Ramos (cell line): Measurements from ENCODE around the gene FARP1.

Experiments used
- in situ Hi-C: fragments of 300-500 bp; cut with MboI; formaldehyde crosslinking; loops from one replicate; pipeline ENCODE4 v1.14.3; 2022; ENCODE audit warnings: low sequenced_read_pairs; ENCODE audit not compliant: unreplicated experiment

The FARP1 gene

DNA sequence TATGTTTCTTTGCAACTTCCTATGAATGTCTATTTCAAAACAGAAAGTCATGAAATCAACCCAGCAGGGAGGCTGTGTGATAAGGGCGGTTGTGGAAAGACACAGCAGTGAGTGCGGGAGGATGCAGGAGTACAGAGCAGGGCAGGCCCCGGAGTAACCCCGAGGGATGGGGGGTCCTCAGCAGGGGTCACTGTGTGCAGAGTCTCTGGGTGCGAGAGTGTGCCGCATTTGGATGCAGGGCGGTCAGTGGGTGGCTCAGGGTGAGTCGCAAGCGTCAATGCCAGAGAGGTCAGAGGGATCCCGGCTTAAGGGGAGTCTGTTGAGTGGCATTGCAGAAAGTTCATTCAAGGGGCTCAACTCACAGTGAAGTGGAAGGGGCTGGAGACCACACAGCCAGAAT is 286.2 kb downstream of the FARP1 start:
- in situ Hi-C loops, result no loop called here

DNA sequence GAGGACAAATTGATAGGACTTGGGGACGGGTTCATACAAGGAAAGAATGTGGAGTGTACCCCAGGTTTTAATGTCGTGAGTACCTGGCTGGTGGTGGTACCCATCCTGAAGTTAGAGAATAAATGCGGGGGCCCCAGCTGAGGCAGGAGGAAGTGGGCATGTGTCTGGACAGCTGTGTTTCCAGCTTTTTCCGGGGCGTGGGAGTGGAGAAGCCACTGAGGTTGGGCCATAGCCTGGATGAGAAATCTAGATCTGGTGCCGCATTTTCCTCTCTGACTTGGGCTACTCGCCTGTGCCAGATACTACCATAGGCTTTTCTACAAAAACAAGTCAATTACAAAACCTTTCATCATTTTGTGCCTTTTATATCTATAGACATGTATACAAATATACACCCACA is 286.6 kb downstream of the FARP1 start:
- in situ Hi-C loops, result no loop called here

DNA sequence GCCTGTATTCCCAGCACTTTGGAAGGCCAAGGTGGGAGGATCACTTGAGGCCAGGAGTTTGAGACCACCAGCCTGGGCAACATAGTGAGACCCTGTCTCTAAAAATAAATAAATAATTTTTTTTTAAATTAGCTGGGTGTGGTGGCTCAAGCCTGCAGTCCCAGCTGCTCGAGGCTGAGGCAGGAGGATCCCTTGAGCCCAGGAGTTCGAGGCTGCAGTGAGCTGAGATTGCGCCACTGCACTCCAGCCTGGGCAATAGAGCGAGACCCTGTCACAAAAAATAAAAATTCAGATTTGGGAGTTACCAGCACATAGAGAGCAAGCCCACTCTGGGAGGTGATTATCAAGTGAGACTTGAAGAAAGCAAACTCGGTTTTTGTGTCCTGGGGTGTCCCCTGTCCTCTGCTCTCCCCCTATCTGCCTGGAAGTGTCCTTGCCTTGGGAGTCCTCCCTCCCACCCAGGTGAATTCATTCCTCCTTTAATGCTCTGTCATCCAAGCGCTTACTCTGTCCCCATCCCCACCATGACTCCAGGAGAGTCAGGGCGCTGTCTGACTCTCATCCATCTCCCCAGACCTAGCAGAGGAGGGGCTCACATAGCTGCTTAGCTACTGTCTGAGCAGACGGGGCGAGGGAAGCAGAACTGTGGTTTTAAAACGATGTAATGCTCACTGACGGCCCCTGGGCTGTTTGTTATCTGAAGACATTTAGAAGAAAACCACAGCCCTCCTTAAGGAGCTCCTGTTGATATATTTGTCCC is 287.3 kb downstream of the FARP1 start:
- in situ Hi-C loops, result no loop called here

DNA sequence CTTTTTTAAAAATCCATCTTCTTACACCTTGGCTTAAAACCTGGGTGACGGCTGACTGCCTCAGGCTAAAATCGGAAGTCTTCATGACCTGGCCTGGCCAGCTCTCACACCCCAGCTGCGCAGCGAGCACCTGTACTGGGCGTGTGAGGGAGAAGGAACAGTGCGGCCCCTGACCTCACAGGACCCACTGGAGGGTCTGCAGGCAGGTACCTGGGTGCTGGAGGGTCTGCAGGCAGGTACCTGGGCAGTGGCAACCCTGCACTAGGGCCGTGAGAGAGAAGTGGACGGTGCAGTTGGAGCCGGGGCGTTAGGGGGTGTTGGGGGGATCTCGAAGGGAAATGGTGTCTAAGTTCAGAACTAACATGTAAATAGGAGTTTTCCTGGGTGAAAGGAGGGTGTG is 289.7 kb downstream of the FARP1 start:
- in situ Hi-C loops, result no loop called here

DNA sequence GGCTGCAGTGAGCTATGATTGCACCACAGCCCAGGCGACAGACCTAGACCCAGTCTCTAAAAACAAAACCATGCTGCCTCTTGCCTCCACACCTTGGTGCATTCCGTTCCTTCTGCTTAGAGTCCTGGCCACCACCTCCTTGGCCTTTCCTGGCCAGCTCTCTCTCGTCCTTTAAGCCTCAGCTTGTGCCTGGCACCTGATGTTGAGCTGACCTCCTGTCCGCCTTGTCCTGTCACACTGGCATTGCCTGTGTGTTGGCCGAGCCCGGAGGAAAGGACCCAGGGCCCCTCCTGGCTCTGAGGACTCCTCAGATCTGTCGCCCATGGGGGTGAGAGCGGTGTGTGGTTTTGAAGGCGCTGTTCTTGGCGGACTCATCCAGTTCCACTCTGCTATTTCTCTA is 290.8 kb downstream of the FARP1 start:
- in situ Hi-C loops, result no loop called here

DNA sequence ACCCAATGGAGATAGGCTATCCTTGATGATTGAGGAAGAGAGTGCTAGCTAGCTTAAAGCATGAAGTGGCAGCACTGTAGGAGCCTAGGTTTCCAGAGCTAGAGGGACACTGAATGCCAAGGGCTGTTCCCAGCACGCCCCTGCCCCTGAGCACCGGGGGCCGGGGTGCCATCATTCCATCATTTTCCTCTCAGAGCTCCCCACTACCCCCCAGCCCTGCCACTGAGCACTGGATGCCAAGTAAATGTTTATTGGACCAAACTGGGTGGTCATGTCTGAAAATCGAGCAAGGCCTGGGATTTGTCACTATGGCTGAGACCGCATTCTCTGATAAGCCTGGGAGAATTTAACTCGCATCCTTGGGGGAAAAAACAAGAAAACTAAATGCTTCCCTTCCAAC is 291.2 kb downstream of the FARP1 start:
- in situ Hi-C loops, result no loop called here

DNA sequence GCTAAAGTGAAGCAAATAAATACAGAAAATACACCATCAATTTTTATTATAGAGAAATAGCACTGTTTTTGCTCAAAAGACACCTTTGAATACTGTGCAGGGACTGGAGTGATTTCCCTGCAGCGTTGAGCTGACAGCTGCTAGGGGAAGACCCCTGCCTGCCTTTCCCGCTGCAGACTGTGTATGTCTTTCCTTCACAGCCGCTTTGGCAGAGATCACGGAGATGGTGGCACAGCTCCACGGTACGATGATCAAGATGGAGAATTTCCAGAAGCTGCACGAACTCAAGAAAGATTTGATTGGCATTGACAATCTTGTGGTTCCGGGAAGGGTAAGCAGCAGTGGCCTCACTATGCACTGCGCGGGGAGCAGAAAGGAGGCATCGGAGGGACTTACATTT is 292.5 kb downstream of the FARP1 start:
- in situ Hi-C loops, result no loop called here

DNA sequence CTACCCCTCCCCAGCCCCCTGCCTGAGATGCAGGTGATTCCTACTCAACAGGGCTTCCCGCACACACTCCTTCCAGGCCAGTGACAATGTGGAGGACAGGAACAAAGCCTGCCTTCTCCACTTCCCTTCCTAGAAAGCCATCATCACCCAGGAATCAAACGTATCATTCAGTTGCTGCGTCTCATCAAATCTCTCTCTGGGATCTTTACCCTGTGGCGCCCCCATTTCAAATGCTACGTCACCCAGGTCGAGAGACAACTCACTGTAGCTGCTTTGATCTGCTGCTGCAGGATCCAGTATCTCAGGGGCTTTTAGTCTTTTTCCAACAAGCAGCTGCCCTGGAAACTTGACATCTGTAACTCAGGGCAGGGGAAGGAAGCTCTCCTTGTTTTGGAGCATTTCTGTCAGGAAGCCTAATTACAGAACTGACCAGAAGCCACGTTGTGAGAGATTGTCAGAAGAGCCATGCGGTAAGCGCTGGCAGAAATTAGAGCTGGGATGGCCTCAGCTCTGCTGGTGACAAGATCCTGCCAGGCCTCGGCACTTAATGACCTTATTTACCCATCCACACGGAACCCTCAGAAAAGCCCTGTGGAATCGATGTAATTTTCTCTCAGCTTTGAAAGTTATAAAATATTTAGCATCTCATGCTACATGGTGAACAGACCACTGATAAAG is 293.5 kb downstream of the FARP1 start:
- in situ Hi-C loops, result no loop called here

DNA sequence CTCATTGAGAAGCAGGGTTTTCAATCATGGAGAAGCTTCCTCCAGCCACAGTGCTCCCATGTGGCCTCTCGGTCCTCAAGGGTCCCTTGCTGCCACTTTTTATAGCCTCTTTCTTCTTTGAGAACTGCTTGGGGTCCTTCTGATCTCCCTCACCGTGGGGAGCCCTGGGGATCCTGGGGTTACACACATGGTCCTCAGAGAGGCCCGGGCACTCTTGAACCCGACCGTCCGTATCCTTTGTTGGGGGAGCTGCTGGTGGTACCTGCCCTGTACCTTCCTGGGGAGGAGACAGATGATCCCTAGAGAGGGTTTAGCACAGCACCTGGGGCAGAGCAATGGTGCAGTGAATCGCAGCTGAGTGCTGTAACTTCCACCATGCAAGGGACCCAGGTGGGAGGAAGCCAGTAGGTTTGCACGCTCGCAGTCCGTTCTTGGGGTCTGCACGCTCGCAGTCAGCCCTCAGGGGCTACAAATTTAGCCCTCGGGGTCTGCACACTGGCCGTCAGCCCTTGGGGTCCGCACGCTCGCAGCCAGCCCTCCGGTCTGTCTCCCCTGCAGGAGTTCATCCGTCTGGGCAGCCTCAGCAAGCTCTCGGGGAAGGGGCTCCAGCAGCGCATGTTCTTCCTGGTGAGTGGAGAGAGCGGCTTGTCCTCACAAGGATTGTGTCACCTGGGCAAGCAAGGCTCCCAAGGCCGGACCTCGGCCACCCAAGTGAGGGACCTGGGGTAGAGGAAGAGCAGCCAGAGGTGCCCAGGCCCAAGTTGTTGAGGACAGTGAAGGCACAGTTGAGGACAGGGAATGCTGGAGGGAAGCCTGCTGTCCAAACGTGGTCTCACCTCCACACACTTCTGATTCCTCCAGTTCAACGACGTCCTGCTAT is 295.6 kb downstream of the FARP1 start:
- in situ Hi-C loops, result no loop called here

DNA sequence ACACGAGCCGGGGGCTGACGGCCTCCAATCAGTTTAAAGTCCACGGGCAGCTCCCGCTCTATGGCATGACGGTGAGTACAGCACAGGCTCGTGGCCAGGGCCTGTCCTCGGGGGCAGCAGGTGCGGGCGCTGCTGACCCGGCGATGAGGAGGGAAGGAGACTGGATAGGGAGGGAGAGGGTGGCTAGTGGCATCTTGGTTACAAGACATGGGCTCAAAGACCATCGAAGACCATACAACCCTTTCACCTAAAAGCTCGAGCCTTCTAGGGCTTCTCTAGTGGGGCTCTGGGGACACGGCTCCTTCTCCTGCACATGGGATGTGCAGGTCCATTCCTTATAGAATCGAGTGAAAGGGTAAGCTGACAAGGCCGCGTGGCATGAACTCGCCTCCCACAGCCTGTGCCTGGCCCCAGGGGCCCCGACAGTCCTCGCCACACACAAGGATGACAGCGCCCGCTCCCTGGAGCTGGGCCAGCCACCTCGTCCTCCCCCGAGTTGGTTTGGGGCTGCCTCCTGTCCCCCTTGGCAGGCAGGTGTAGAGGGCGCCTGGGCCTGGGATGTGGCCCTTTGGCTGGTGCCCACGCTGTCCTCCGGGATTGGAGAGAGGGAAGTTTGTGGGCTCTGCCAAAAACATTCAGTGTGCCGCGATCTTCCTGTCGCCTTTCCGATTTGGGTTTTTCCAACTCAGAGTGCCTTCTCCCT is 296.4 kb downstream of the FARP1 start:
- in situ Hi-C loops, result no loop called here

DNA sequence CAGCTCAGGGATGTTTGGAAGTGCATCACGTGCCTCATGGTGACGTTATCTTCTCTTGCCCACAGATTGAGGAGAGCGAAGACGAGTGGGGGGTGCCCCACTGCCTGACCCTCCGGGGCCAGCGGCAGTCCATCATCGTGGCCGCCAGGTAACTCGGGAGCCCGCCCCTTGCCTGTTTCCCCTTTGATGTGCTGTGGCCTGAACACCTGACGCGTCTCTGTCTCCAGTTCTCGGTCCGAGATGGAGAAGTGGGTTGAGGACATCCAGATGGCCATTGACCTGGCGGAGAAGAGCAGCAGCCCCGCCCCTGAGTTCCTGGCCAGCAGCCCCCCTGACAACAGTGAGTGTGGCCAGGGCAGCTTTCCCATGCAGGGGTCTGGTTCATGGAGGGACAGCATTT is 297.0 kb downstream of the FARP1 start:
- in situ Hi-C loops, result loop anchor here (10.0 kb wide), 1 partner anchor 405 kb away; no protein-coding TSS in a partner anchor

DNA sequence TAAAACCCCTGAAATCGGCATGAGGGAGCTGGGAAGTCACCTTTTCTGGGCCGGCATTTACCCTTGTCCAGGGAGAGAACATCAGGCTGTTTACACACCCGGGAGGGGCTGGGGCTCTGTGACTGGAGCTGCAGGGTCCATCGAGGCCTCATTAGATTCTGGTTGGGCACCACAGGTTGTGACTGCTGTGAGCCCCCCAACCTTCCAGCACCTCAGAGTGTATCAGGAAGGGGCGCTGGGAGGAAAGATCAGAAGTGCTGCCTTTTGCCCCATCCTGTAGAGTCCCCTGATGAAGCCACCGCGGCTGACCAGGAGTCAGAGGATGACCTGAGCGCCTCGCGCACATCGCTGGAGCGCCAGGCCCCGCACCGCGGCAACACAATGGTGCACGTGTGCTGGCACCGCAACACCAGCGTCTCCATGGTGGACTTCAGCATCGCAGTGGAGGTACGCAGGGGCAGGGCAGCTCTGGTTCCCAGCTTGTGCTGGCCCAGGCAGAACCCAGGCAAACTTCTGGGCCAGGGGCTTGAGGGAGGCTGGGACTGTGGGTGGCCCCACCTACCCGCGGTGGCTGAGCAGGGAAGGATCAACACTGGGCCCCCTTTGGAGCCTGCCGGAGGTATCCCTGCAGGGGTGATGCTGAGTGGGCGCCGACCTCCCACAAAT is 297.6 kb downstream of the FARP1 start:
- in situ Hi-C loops, result loop anchor here (10.0 kb wide), 1 partner anchor 404 kb away; no protein-coding TSS in a partner anchor

DNA sequence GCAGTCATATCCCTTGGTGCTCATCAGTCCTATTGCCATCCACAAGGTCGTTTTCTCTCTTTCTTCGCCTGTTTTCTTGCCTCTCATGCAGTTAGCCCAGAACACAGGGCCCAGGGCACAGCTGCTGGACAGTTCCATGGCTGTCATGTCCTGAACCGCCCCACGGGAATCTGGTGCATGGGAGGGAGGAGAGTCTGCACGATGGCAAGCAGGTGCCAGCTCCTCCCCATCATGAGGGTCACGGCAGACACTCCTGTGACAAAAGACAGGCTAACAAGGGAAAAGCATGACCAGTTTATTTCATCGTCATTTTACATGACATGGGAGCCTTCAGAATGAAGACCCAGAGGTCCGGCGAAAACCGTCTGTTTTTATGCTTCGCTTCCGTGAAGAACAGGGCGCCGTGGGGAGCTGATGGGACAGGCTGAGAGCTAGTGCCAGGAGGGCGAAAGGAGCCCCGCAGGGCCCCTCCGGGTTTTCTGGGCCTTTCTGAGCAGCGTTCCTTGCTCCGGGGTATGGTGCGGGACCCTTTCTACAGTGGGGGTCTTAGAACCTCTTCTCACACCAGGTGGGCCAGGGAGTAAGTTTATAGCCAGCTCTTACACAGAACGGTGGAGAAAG is 298.3 kb downstream of the FARP1 start:
- in situ Hi-C loops, result loop anchor here (10.0 kb wide), 1 partner anchor 404 kb away; no protein-coding TSS in a partner anchor

DNA sequence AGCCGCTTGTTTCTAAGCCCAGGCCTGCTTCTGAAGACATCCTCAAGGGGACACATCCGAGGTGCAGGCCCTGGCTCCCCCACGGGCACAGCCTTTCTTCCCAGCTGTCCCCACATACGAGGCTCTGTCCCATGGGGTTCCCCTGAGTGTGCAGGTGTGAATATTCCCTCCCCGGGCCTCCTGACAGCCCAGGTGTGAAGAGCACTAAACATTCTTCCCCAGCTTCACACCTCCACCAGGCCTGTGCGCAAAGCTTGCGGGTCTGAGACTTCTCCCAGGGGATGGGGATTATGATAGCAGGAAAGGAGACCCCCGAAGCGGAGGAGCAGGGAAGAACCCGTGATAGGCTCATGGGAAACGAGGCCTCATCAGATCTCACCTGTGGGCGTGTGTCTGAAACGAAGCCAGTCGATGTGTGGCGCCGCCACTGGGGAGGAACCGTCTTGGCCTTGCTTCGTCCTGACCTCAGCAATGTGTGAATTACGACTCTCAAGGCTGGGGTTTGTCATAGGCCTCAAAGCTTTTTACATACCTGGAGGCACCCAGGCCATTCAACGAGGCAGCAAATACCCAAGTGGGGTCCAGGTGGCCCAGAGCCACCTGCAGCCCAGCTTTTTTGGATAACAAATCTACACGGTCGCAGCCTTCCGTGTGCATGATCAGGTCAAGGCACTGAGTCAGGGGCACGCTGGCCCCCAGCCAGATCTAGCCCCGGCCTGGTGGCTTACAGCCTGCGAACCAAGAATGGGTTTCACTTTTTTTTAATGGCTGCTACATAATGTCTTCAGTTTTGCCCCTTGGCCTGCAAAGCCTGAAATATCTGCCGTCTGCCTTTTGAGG is 299.7 kb downstream of the FARP1 start:
- in situ Hi-C loops, result loop anchor here (10.0 kb wide), 1 partner anchor 402 kb away; no protein-coding TSS in a partner anchor

DNA sequence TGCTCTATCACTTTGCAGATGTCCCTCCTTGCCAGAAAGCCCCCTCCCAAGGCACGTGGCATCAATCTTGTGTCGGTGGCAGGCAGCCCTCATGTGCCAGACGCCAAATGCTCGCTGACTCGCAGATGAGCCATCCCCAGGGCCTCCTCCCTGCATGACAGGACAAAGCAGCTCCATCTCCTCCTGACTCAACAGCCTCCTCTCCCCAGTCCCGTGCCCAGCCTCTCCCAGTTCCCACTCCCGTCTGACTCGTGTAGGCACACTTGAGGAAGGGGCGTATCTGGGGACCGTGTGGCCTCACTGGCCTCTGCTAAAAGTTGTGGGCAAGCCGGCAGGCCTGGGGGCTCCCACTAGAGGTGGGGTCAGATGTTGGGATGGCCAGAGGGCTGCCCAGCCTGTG is 300.4 kb downstream of the FARP1 start:
- in situ Hi-C loops, result loop anchor here (10.0 kb wide), 1 partner anchor 401 kb away; no protein-coding TSS in a partner anchor

DNA sequence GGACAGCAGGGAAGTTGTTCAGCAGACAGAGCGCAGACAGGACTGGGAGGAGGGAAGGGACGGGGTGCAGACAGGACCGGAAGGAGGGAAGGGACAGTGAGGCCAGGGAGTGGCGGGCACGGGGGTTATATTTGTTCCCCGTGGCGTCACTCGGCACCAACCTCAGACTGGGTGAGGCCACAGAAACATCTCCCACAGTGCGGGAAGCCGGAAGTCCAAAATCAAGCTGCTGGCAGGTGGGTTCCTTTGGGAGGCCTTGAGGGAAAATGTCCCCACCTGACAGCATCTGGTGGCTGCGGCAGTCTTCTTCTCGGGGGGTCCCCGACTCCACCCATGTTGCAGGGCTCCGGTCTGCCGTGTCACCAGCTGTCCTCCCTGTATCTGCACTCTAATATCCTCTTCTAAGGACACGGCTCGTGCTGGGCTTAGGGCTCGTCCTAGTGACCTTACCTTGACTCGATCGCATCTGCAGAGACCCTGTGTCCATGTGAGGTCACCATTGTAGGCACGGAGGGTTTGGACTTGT is 301.0 kb downstream of the FARP1 start:
- in situ Hi-C loops, result loop anchor here (10.0 kb wide), 1 partner anchor 401 kb away; no protein-coding TSS in a partner anchor

DNA sequence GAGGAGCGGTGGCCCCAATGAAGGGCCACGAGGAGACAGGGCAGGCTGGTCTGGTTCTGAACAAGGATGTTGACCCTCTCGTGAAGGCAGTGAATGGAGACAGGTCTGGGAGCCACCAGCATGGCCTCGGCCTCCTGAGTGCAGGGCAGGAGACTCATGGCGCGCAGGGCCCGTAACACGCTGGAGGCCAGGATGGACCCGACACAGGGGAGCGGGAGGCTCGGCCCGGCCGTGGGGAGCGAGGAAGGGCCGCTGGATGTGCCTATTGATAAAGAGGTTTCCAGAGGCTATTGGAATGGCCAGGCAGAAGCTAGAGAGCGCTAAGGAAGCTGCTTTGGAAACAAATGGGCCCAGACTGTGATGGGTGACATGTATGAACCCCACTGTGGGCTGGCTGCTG is 301.5 kb downstream of the FARP1 start:
- in situ Hi-C loops, result loop anchor here (10.0 kb wide), 1 partner anchor 400 kb away; no protein-coding TSS in a partner anchor
